Measurements from ENCODE around the gene TMEM134. TPM values are rescaled to one million over a fixed set of nuclear protein-coding genes. Genes with fewer than 3 reads are reported as not detected.

TMEM134 gene
- polyA plus RNA-seq, 4 donors, result 70.3 to 119 (median 71.2) TPM

GRCh38 chr11:67437082-67437808 is 31.8 kb downstream of the TMEM134 start, which contains the start of gene PTPRCAP:
TSS of gene PTPRCAP (minus strand) at chr11:67437682. CDS start at chr11:67437619, 63 bp downstream.
- no peaks in the 10 kb centered on the region for H3K27me3 ChIP-seq (ENCODE audit: control insufficient read depth in 3 of 3, insufficient read depth in 3 of 3, low read length in 3 of 3)
- H3K27ac ChIP-seq (ENCODE audit: low read depth in 1 of 3, low read length in 2 of 3), result peak within 1 kb of the TSS in 2 of 3 donors; percentile 73 to 87
- 61 to 79% (median 71%) methylated on average over 18 to 26 of the region's 26 CpGs for WGBS, 3 donors
- no peak for FAIRE-seq
- H3K4me1 ChIP-seq (ENCODE audit: control insufficient read depth in 3 of 3, insufficient read depth in 2 of 3, low read depth in 1 of 3, low read length in 2 of 3), result peaks cover 0 to 3% (median 3%) of the 10 kb centered on the region in 3 donors
- no peaks in the 10 kb centered on the region for H3K9me3 ChIP-seq (ENCODE audit: control insufficient read depth in 2 of 2, insufficient read depth in 1 of 2, low read depth in 1 of 2, low read length in 1 of 2)
- H3K36me3 ChIP-seq (ENCODE audit: control insufficient read depth in 3 of 3, insufficient read depth in 2 of 3, low read depth in 1 of 3, low read length in 3 of 3), result peaks cover 2 to 97% (median 11%) of the 10 kb centered on the region in 3 donors
- peak in 1 of 2 donors; percentile 53 for DNase-seq
- peak within 1 kb of the TSS; percentile 11 to 58 (median 53) for H3K4me3 ChIP-seq (ENCODE audit: low read depth in 1 of 3, low read length in 3 of 3)

GRCh38 chr11:67436459-67437081 is 32.5 kb downstream of the TMEM134 start:
- Histone ChIP-seq H3K4me3 (ENCODE audit: low read depth in 1 of 3, low read length in 3 of 3) (peak overlapping the region; percentile 3 to 58 (median 51)), H3K36me3 (ENCODE audit: control insufficient read depth in 3 of 3, insufficient read depth in 2 of 3, low read depth in 1 of 3, low read length in 3 of 3) (peaks cover 8 to 97% (median 11%) of the 10 kb centered on the region in 3 donors), H3K9me3 (ENCODE audit: control insufficient read depth in 2 of 2, insufficient read depth in 1 of 2, low read depth in 1 of 2, low read length in 1 of 2) (no peaks in the 10 kb centered on the region), H3K4me1 (ENCODE audit: control insufficient read depth in 3 of 3, insufficient read depth in 2 of 3, low read depth in 1 of 3, low read length in 2 of 3) (peaks cover 0 to 3% (median 0%) of the 10 kb centered on the region in 3 donors), H3K27me3 (ENCODE audit: control insufficient read depth in 3 of 3, insufficient read depth in 3 of 3, low read length in 3 of 3) (no peaks in the 10 kb centered on the region), H3K27ac (ENCODE audit: low read depth in 1 of 3, low read length in 2 of 3) (peak overlapping the region in 1 of 3 donors; percentile 55)
- peak in 1 of 2 donors; percentile 46 for DNase-seq
- 43 to 62% (median 43%) methylated on average over 6 of the region's 6 CpGs for WGBS, 3 donors
- FAIRE-seq, result no peak

GRCh38 chr11:67435727-67436458 is 33.2 kb downstream of the TMEM134 start:
- 77 to 90% (median 77%) methylated on average over 37 to 38 of the region's 38 CpGs for WGBS, 3 donors
- DNase-seq (no peak), FAIRE-seq (no peak)
- H3K27ac ChIP-seq (ENCODE audit: low read depth in 1 of 3, low read length in 2 of 3), result peak overlapping the region in 1 of 3 donors; percentile 32
- no peaks in the 10 kb centered on the region for H3K9me3 ChIP-seq (ENCODE audit: control insufficient read depth in 2 of 2, insufficient read depth in 1 of 2, low read depth in 1 of 2, low read length in 1 of 2)
- H3K27me3 ChIP-seq (ENCODE audit: control insufficient read depth in 3 of 3, insufficient read depth in 3 of 3, low read length in 3 of 3), result no peaks in the 10 kb centered on the region
- peak overlapping the region; percentile 3 to 58 (median 51) for H3K4me3 ChIP-seq (ENCODE audit: low read depth in 1 of 3, low read length in 3 of 3)
- peaks cover 0 to 3% (median 0%) of the 10 kb centered on the region in 3 donors for H3K4me1 ChIP-seq (ENCODE audit: control insufficient read depth in 3 of 3, insufficient read depth in 2 of 3, low read depth in 1 of 3, low read length in 2 of 3)
- peaks cover 8 to 97% (median 11%) of the 10 kb centered on the region in 3 donors for H3K36me3 ChIP-seq (ENCODE audit: control insufficient read depth in 3 of 3, insufficient read depth in 2 of 3, low read depth in 1 of 3, low read length in 3 of 3)

- WGBS, 3 donors, result 71 to 75% (median 75%) methylated on average over 23 to 26 of the region's 26 CpGs
- Histone ChIP-seq H3K9me3 (ENCODE audit: control insufficient read depth in 2 of 2, insufficient read depth in 1 of 2, low read depth in 1 of 2, low read length in 1 of 2) (no peaks in the 10 kb centered on the region), H3K4me3 (ENCODE audit: low read depth in 1 of 3, low read length in 3 of 3) (peak overlapping the region in 1 of 3 donors; percentile 58), H3K27ac (ENCODE audit: low read depth in 1 of 3, low read length in 2 of 3) (no peak overlapping the region), H3K27me3 (ENCODE audit: control insufficient read depth in 3 of 3, insufficient read depth in 3 of 3, low read length in 3 of 3) (no peaks in the 10 kb centered on the region), H3K4me1 (ENCODE audit: control insufficient read depth in 3 of 3, insufficient read depth in 2 of 3, low read depth in 1 of 3, low read length in 2 of 3) (no peaks in the 10 kb centered on the region), H3K36me3 (ENCODE audit: control insufficient read depth in 3 of 3, insufficient read depth in 2 of 3, low read depth in 1 of 3, low read length in 3 of 3) (peaks cover 11 to 97% (median 13%) of the 10 kb centered on the region in 3 donors)
- FAIRE-seq, result no peak
- no peak for DNase-seq
Observed at GRCh38 chr11:67435031-67435726, 33.9 kb downstream of the TMEM134 start.

GRCh38 chr11:67434395-67434881 is 34.6 kb downstream of the TMEM134 start:
- peaks cover under 1 to 5% (median under 1%) of the 10 kb centered on the region in 3 donors for H3K4me1 ChIP-seq (ENCODE audit: control insufficient read depth in 3 of 3, insufficient read depth in 2 of 3, low read depth in 1 of 3, low read length in 2 of 3)
- H3K9me3 ChIP-seq (ENCODE audit: control insufficient read depth in 2 of 2, insufficient read depth in 1 of 2, low read depth in 1 of 2, low read length in 1 of 2), result no peaks in the 10 kb centered on the region
- H3K27ac ChIP-seq (ENCODE audit: low read depth in 1 of 3, low read length in 2 of 3), result peak overlapping the region in 2 of 3 donors; percentile 6 to 8
- H3K4me3 ChIP-seq (ENCODE audit: low read depth in 1 of 3, low read length in 3 of 3), result no peak overlapping the region
- no peaks in the 10 kb centered on the region for H3K27me3 ChIP-seq (ENCODE audit: control insufficient read depth in 3 of 3, insufficient read depth in 3 of 3, low read length in 3 of 3)
- FAIRE-seq (no peak), DNase-seq (no peak)
- WGBS, 3 donors, result 64 to 80% (median 78%) methylated on average over 23 of the region's 23 CpGs
- H3K36me3 ChIP-seq (ENCODE audit: control insufficient read depth in 3 of 3, insufficient read depth in 2 of 3, low read depth in 1 of 3, low read length in 3 of 3), result peaks cover 11 to 97% (median 13%) of the 10 kb centered on the region in 3 donors

GRCh38 chr11:67433536-67434394 is 35.3 kb downstream of the TMEM134 start:
- peaks cover 11 to 95% (median 13%) of the 10 kb centered on the region in 3 donors for H3K36me3 ChIP-seq (ENCODE audit: control insufficient read depth in 3 of 3, insufficient read depth in 2 of 3, low read depth in 1 of 3, low read length in 3 of 3)
- peaks cover 4 to 11% (median 4%) of the 10 kb centered on the region in 3 donors for H3K4me1 ChIP-seq (ENCODE audit: control insufficient read depth in 3 of 3, insufficient read depth in 2 of 3, low read depth in 1 of 3, low read length in 2 of 3)
- DNase-seq (no peak), FAIRE-seq (no peak)
- H3K4me3 ChIP-seq (ENCODE audit: low read depth in 1 of 3, low read length in 3 of 3), result no peak overlapping the region
- 79 to 86% (median 82%) methylated on average over 20 to 22 of the region's 22 CpGs for WGBS, 3 donors
- H3K9me3 ChIP-seq (ENCODE audit: control insufficient read depth in 2 of 2, insufficient read depth in 1 of 2, low read depth in 1 of 2, low read length in 1 of 2), result no peaks in the 10 kb centered on the region
- H3K27me3 ChIP-seq (ENCODE audit: control insufficient read depth in 3 of 3, insufficient read depth in 3 of 3, low read length in 3 of 3), result no peaks in the 10 kb centered on the region
- no peak overlapping the region for H3K27ac ChIP-seq (ENCODE audit: low read depth in 1 of 3, low read length in 2 of 3)

- FAIRE-seq, result no peak
- WGBS, 3 donors, result 86 to 92% (median 92%) methylated on average over 21 to 22 of the region's 22 CpGs
Observed at GRCh38 chr11:67432655-67433349, 36.2 kb downstream of the TMEM134 start.

More at GRCh38 chr11:67432655-67433349, 36.2 kb downstream of the TMEM134 start:
- H3K27me3 ChIP-seq (ENCODE audit: control insufficient read depth in 3 of 3, insufficient read depth in 3 of 3, low read length in 3 of 3), result no peaks in the 10 kb centered on the region
- H3K27ac ChIP-seq (ENCODE audit: low read depth in 1 of 3, low read length in 2 of 3), result no peak overlapping the region
- H3K9me3 ChIP-seq (ENCODE audit: control insufficient read depth in 2 of 2, insufficient read depth in 1 of 2, low read depth in 1 of 2, low read length in 1 of 2), result no peaks in the 10 kb centered on the region
- H3K36me3 ChIP-seq (ENCODE audit: control insufficient read depth in 3 of 3, insufficient read depth in 2 of 3, low read depth in 1 of 3, low read length in 3 of 3), result peaks cover 11 to 85% (median 13%) of the 10 kb centered on the region in 3 donors
- H3K4me1 ChIP-seq (ENCODE audit: control insufficient read depth in 3 of 3, insufficient read depth in 2 of 3, low read depth in 1 of 3, low read length in 2 of 3), result peaks cover 4 to 11% (median 4%) of the 10 kb centered on the region in 3 donors
- DNase-seq, result no peak
- no peak overlapping the region for H3K4me3 ChIP-seq (ENCODE audit: low read depth in 1 of 3, low read length in 3 of 3)
